GM12878 (cell line): ENCODE data around the gene ZKSCAN8. TPM values are rescaled to one million over a fixed set of nuclear protein-coding genes. Genes with fewer than 3 reads are reported as not detected.

Experiments used
- CREB1 ChIP-seq: IDR thresholded peaks from 2 replicates; pipeline ENCODE4 v1.6.1; 2012; ENCODE audit warnings: low read depth, mild to moderate bottlenecking, inconsistent platforms
- DPF2 ChIP-seq: fragments of 450-650 bp; IDR thresholded peaks from 2 replicates; pipeline ENCODE4 v1.6.1; 2017; ENCODE audit warnings: mild to moderate bottlenecking
- EP300 ChIP-seq, 2 experiments: fragments of 150-350 bp in 1 of 2; IDR thresholded peaks; 2 replicates each; pipeline ENCODE4 v1.6.1; 2011 to 2012; ENCODE audit warnings: low read depth in 2 of 2, low read length in 2 of 2, borderline replicate concordance in 1 of 2, improper control_type of control experiment in 1 of 2, inconsistent platforms in 1 of 2; ENCODE audit not compliant: control insufficient read depth in 1 of 2
- IRF3 ChIP-seq: fragments of 450-650 bp; IDR thresholded peaks from 2 replicates; pipeline ENCODE4 v1.6.1; 2014; ENCODE audit warnings: mild to moderate bottlenecking
- MTA2 ChIP-seq: fragments of 450-650 bp; IDR thresholded peaks from 2 replicates; pipeline ENCODE4 v1.6.1; 2016; ENCODE audit warnings: low read depth, mild to moderate bottlenecking, moderate library complexity
- MYB ChIP-seq: fragments of 150-350 bp; IDR thresholded peaks from 2 replicates; pipeline ENCODE4 v1.6.1; 2014; ENCODE audit warnings: mild to moderate bottlenecking, low read depth, low read length, borderline replicate concordance
- SIN3A ChIP-seq: IDR thresholded peaks from 2 replicates; pipeline ENCODE4 v1.6.1; 2012; ENCODE audit warnings: low read depth, low read length, improper control_type of control experiment
- SREBF1 ChIP-seq: IDR thresholded peaks from 2 replicates; pipeline ENCODE4 v1.6.1; 2012; ENCODE audit warnings: mild to moderate bottlenecking, low read length
- USF2 ChIP-seq: IDR thresholded peaks from 2 replicates; pipeline ENCODE4 v1.6.1; 2011; ENCODE audit warnings: low read depth, low read length, improper control_type of control experiment, borderline replicate concordance
- WRNIP1 ChIP-seq: IDR thresholded peaks from 2 replicates; pipeline ENCODE4 v1.6.1; 2011; ENCODE audit warnings: low read depth, low read length, improper control_type of control experiment, borderline replicate concordance
- ZNF687 ChIP-seq: fragments of 450-650 bp; IDR thresholded peaks from 2 replicates; pipeline ENCODE4 v1.6.1; 2017; ENCODE audit warnings: mild to moderate bottlenecking, moderate library complexity
- polyA plus RNA-seq, 11 experiments: library from polyadenylated mRNA; depleted of rRNA in 4 of 11; unstranded in 6 of 11; stranded (reverse) in 5 of 11; fragments of >200 nt; fragmentation: Nextera tagmentation in 4 of 11; fragmentation: Illumina TruSeq in 1 of 11; extraction: Ambion mirVana in 4 of 11; extraction: Trizol in 1 of 11; gene quantifications; 1 replicate in 1 of 11; 2 replicates in 10 of 11; pipeline versions ENCODE4 v1.2.1 to v1.2.3, GENCODE V29; 2011 to 2016; ENCODE audit warnings: inconsistent platforms in 2 of 11, missing spikeins in 2 of 11, low read depth in 1 of 11
- total RNA-seq, 4 experiments: library from RNA; depleted of rRNA in 3 of 4; stranded (reverse); fragments of >200 nt in 3 of 4; fragmentation: Illumina TruSeq in 1 of 4; extraction: Trizol in 1 of 4; gene quantifications; 2 replicates each; pipeline versions ENCODE4 v1.2.1 to v1.2.3, GENCODE V29; 2013 to 2021
- TF ChIP-seq, protein P1 (sequence below): fragments of 450-650 bp; IDR thresholded peaks from 2 replicates; pipeline ENCODE4 v1.6.1; 2017; ENCODE audit warnings: mild to moderate bottlenecking, low read depth, inconsistent platforms; ENCODE audit not compliant: poor library complexity, severe bottlenecking
- TF ChIP-seq, protein P2 (sequence below): fragments of 450-650 bp; conservative IDR thresholded peaks from 2 replicates; pipeline ENCODE4 v1.6.1; 2017; ENCODE audit warnings: mild to moderate bottlenecking, moderate library complexity
- TF ChIP-seq, protein P3 (sequence below): IDR thresholded peaks from 2 replicates; pipeline ENCODE4 v1.6.1; 2012; ENCODE audit warnings: mild to moderate bottlenecking, low read depth, low read length

The ZKSCAN8 gene
- total and polyA plus RNA-seq, 10 of the 15 experiments (the other 5 are each of a cell fraction or from before 2014, with no cell fraction given) = 1.0 to 17.9 (median 8.7) TPM

DNA sequence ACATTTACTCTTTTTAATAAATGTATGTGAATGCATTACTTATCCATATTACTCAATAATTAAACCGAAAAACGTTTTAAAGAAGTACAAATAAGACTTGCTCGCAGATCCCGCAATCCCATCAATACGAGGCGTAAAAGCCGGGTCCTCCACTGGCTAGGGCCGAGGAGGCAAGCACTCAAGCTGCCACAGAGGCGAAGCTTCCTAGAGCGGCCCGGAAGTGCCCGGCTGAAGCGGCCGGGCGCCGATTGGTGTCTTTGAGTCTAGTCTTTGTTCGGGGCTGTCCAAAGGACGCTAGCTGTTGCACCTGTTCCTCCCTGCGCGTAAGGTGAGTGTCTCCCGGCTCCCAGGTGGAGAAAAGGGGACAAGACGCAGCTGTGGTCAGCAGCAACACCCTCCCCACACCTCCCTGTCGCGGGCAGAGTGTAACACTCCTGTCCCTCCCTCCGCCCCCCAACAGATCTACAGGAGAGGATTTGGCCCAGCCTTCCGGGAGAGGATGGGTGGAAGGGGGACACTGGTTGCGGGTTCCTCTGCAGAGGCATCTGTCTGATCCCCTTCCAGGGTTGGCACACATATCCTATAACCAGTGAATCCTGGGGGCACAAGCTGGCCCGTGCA lies 17.2 kb upstream of the ZKSCAN8 start, which contains the start of gene ZSCAN16 (continued):
- TF ChIP-seq, protein P1, sequence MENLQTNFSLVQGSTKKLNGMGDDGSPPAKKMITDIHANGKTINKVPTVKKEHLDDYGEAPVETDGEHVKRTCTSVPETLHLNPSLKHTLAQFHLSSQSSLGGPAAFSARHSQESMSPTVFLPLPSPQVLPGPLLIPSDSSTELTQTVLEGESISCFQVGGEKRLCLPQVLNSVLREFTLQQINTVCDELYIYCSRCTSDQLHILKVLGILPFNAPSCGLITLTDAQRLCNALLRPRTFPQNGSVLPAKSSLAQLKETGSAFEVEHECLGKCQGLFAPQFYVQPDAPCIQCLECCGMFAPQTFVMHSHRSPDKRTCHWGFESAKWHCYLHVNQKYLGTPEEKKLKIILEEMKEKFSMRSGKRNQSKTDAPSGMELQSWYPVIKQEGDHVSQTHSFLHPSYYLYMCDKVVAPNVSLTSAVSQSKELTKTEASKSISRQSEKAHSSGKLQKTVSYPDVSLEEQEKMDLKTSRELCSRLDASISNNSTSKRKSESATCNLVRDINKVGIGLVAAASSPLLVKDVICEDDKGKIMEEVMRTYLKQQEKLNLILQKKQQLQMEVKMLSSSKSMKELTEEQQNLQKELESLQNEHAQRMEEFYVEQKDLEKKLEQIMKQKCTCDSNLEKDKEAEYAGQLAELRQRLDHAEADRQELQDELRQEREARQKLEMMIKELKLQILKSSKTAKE = peak; percentile 18
- no peak for TF ChIP-seq EP300 (IDR thresholded peaks at IDR 0.05; ENCODE audit: borderline replicate concordance in 1 of 2, control insufficient read depth in 1 of 2, low read depth in 2 of 2, low read length in 2 of 2)
- peak; percentile 69; the same call in 1 of the 2 replicates for TF ChIP-seq SIN3A
- no peak for TF ChIP-seq IRF3
- TF ChIP-seq, protein P2, sequence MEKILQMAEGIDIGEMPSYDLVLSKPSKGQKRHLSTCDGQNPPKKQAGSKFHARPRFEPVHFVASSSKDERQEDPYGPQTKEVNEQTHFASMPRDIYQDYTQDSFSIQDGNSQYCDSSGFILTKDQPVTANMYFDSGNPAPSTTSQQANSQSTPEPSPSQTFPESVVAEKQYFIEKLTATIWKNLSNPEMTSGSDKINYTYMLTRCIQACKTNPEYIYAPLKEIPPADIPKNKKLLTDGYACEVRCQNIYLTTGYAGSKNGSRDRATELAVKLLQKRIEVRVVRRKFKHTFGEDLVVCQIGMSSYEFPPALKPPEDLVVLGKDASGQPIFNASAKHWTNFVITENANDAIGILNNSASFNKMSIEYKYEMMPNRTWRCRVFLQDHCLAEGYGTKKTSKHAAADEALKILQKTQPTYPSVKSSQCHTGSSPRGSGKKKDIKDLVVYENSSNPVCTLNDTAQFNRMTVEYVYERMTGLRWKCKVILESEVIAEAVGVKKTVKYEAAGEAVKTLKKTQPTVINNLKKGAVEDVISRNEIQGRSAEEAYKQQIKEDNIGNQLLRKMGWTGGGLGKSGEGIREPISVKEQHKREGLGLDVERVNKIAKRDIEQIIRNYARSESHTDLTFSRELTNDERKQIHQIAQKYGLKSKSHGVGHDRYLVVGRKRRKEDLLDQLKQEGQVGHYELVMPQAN = 0 out of 2 replicates have a peak, but pooled peaks have one; percentile 80
- TF ChIP-seq MTA2 = no peak
- peak; percentile 38; the same call in 1 of the 2 replicates for TF ChIP-seq CREB1
- TF ChIP-seq, protein P3, sequence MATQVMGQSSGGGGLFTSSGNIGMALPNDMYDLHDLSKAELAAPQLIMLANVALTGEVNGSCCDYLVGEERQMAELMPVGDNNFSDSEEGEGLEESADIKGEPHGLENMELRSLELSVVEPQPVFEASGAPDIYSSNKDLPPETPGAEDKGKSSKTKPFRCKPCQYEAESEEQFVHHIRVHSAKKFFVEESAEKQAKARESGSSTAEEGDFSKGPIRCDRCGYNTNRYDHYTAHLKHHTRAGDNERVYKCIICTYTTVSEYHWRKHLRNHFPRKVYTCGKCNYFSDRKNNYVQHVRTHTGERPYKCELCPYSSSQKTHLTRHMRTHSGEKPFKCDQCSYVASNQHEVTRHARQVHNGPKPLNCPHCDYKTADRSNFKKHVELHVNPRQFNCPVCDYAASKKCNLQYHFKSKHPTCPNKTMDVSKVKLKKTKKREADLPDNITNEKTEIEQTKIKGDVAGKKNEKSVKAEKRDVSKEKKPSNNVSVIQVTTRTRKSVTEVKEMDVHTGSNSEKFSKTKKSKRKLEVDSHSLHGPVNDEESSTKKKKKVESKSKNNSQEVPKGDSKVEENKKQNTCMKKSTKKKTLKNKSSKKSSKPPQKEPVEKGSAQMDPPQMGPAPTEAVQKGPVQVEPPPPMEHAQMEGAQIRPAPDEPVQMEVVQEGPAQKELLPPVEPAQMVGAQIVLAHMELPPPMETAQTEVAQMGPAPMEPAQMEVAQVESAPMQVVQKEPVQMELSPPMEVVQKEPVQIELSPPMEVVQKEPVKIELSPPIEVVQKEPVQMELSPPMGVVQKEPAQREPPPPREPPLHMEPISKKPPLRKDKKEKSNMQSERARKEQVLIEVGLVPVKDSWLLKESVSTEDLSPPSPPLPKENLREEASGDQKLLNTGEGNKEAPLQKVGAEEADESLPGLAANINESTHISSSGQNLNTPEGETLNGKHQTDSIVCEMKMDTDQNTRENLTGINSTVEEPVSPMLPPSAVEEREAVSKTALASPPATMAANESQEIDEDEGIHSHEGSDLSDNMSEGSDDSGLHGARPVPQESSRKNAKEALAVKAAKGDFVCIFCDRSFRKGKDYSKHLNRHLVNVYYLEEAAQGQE = no peak
- TF ChIP-seq MYB = no peak
- TF ChIP-seq SREBF1 = no peak
- no peak for TF ChIP-seq WRNIP1
- TF ChIP-seq DPF2 = no peak
- TF ChIP-seq ZNF687 = no peak; the same call in 1 of the 2 replicates
- no peak for TF ChIP-seq USF2
